ENCODE measurements around the gene THAP8. TPM values are rescaled to one million over a fixed set of nuclear protein-coding genes. Genes with fewer than 3 reads are reported as not detected.

THAP8 gene
- total and polyA plus RNA-seq, 2 donors (not counting 3 experiments of a cell fraction or from before 2014, with no cell fraction given) = 2.9 to 6.6 TPM

DNA sequence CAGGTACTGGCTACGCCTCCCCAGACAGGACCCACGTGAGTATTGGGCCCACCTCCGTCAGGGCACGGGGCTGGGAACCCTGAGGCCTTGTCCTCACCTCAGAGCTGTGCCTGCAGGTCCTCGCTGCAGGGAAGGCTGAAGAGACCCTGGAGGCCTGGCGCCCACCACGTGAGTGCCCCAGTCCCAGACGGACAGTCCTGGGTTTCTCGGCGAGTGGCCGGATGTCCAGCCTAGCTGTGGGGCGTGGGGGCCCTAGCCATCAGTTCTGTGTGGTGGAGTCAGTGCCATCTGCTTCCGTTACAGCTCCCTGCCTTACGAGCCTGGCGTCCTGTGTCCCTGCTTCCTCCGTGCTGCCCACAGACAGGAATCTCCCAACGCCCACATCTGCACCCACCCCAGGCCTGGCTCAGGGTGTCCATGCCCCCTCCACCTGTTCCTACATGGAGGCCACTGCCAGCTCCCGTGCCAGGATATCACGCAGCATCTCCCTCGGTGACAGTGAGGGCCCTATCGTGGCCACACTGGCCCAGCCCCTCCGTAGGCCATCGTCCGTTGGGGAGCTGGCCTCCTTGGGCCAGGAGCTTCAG, 49.0 kb upstream of the THAP8 start:
- intact Hi-C loops (cut with micrococcal nuclease) = no loop called here
- POLR2A ChIA-PET = no interaction called here
- DNase-seq (ENCODE audit: low read depth, low spot score) = no peak
- H3K27ac ChIP-seq (ENCODE audit: insufficient read depth, low read depth, low read length) = no peak overlapping the region
- no peaks in the 10 kb centered on the region for H3K9me1 ChIP-seq (replicated peaks; ENCODE audit: control insufficient read depth, extremely low read depth, insufficient read depth, low read length)
- dilution Hi-C loops (cut with MboI; ENCODE audit: extremely low pct_ligation_motif_present, low sequenced_read_pairs) = no loop called here
- no peaks in the 10 kb centered on the region for H3K27me3 ChIP-seq (ENCODE audit: control insufficient read depth in 2 of 2, insufficient read depth in 2 of 2, low read length in 2 of 2)
- no peak overlapping the region for H3K9ac ChIP-seq (replicated peaks; ENCODE audit: extremely low read depth, insufficient read depth, low read length)
- TF ChIP-seq EZH2 (IDR thresholded peaks at IDR 0.05; ENCODE audit: borderline replicate concordance, low read depth, low read length, severe bottlenecking) = no peak
- TF ChIP-seq MYC (IDR thresholded peaks at IDR 0.05; ENCODE audit: low read depth, low read length) = no peak
- no peak for TF ChIP-seq POLR2AphosphoS5 (IDR thresholded peaks at IDR 0.05; ENCODE audit: insufficient read depth, low read depth, low read length)
- no peak for TF ChIP-seq JUN (IDR thresholded peaks at IDR 0.05; ENCODE audit: borderline replicate concordance, insufficient read depth, insufficient read length, low read depth)
- TF ChIP-seq FOS (IDR thresholded peaks at IDR 0.05; ENCODE audit: borderline replicate concordance, insufficient read depth, low read length) = no peak
- TF ChIP-seq, protein P1, sequence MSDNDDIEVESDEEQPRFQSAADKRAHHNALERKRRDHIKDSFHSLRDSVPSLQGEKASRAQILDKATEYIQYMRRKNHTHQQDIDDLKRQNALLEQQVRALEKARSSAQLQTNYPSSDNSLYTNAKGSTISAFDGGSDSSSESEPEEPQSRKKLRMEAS (IDR thresholded peaks at IDR 0.05; ENCODE audit: insufficient read depth, insufficient read length) = no peak
- TF ChIP-seq POLR2A (IDR thresholded peaks at IDR 0.05; ENCODE audit: low read depth, low read length) = no peak
- no peak for TF ChIP-seq GATA2 (IDR thresholded peaks at IDR 0.05; ENCODE audit: insufficient read depth, insufficient read length, low read depth, low read length)
- TF ChIP-seq, protein P2, sequence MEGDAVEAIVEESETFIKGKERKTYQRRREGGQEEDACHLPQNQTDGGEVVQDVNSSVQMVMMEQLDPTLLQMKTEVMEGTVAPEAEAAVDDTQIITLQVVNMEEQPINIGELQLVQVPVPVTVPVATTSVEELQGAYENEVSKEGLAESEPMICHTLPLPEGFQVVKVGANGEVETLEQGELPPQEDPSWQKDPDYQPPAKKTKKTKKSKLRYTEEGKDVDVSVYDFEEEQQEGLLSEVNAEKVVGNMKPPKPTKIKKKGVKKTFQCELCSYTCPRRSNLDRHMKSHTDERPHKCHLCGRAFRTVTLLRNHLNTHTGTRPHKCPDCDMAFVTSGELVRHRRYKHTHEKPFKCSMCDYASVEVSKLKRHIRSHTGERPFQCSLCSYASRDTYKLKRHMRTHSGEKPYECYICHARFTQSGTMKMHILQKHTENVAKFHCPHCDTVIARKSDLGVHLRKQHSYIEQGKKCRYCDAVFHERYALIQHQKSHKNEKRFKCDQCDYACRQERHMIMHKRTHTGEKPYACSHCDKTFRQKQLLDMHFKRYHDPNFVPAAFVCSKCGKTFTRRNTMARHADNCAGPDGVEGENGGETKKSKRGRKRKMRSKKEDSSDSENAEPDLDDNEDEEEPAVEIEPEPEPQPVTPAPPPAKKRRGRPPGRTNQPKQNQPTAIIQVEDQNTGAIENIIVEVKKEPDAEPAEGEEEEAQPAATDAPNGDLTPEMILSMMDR (IDR thresholded peaks at IDR 0.05; ENCODE audit: extremely low read depth in 1 of 2, insufficient read depth in 1 of 2, low read depth in 1 of 2, low read length in 2 of 2) = no peak
- no peak overlapping the region for H2AFZ ChIP-seq (ENCODE audit: low read depth, low read length)
- CTCF ChIA-PET = interaction anchor here (1.3 kb wide), 1 partner anchor 24 kb away, joined by 3 read pairs; no protein-coding TSS in a partner anchor
- no peak for FAIRE-seq
- H4K20me1 ChIP-seq (replicated peaks; ENCODE audit: control insufficient read depth, extremely low read depth, insufficient read depth, low read length) = no peaks in the 10 kb centered on the region
- H3K4me1 ChIP-seq (ENCODE audit: control insufficient read depth, extremely low read depth, insufficient read depth, low read length) = no peaks in the 10 kb centered on the region
- H3K79me2 ChIP-seq (ENCODE audit: control insufficient read depth, insufficient read depth, low read length) = no peaks in the 10 kb centered on the region
- TSS peak; percentile 18 for BruUV-seq (replicated peaks)
- H3K4me2 ChIP-seq (ENCODE audit: insufficient read depth, low read length) = no peak overlapping the region
- H3K4me3 ChIP-seq (replicated peaks in 1 of 3; ENCODE audit: insufficient read depth in 1 of 3, low read depth in 1 of 3, low read length in 3 of 3) = no peak overlapping the region
- peaks cover 3 to 9% of the 10 kb centered on the region in 2 experiments for H3K36me3 ChIP-seq (ENCODE audit: control insufficient read depth in 2 of 2, extremely low read depth in 1 of 2, insufficient read depth in 2 of 2, low read length in 2 of 2)
- no peaks in the 10 kb centered on the region for H3K9me3 ChIP-seq (replicated peaks; ENCODE audit: control insufficient read depth, insufficient read depth, low read length)
